ENCODE data around the gene BPIFB1. TPM values are rescaled to one million over a fixed set of nuclear protein-coding genes. Genes with fewer than 3 reads are reported as not detected.

Gene BPIFB1, protein sequence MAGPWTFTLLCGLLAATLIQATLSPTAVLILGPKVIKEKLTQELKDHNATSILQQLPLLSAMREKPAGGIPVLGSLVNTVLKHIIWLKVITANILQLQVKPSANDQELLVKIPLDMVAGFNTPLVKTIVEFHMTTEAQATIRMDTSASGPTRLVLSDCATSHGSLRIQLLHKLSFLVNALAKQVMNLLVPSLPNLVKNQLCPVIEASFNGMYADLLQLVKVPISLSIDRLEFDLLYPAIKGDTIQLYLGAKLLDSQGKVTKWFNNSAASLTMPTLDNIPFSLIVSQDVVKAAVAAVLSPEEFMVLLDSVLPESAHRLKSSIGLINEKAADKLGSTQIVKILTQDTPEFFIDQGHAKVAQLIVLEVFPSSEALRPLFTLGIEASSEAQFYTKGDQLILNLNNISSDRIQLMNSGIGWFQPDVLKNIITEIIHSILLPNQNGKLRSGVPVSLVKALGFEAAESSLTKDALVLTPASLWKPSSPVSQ
- 0.07 TPM in 1 of 2 replicates, not detected in the other for total RNA-seq

DNA sequence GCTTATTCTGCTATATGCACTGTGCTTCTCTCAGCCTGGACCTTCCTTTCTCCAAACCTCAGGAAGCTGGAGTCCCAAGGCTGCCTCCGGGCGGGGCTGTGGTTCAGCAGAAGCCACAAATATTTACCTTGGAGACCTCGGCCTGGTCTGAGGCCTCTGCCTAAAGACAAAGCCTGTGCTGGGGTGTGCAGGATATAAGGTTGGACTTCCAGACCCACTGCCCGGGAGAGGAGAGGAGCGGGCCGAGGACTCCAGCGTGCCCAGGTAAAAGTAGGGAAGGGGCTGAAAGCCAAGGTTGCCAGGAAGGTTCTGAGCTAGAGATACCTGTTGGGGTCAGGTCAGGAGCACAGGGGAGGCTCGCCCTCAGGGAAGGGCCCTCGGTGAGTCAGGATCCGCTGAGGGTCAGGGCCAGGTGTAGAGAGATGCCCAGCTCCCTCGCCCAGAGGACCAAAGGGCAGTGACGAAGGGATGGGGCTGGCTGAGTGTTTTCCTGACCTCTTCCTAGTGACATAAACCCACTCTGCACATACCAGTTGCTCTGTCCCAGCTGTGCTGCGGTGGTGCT lies at the start of gene BPIFB1:
Gene BPIFB1 (plus strand): TSS at position 224 of the 565 bp plus-strand sequence. CDS start 2,860 bp downstream, outside the sequence.

GRCh38 chr20:33235696-33236095 lies 47.3 kb upstream of the BPIFB1 start, which contains the start of gene BPIFA1:
Gene BPIFA1 (plus strand): TSS chr20:33235996. CDS start chr20:33237712, 1,716 bp downstream.

Other genes with a start within 250 kb of the BPIFB1 start
- not detected in 2 replicates for gene BPIFB3, start 229.3 kb upstream of the BPIFB1 start, total RNA-seq
- gene BPIFB4, start 203.6 kb upstream of the BPIFB1 start, total RNA-seq = not detected in 2 replicates
- not detected in 2 replicates for gene BPIFA2, start 115.1 kb upstream of the BPIFB1 start, total RNA-seq
- not detected in 2 replicates for gene BPIFA3, start 65.9 kb upstream of the BPIFB1 start, total RNA-seq
- gene BPIFA1, start 47.2 kb upstream of the BPIFB1 start, total RNA-seq = not detected in 2 replicates
- 15.4 and 16.4 TPM in 2 replicates for gene CDK5RAP1, start 118.3 kb downstream of the BPIFB1 start, total RNA-seq
- 27.1 and 31.1 TPM in 2 replicates for gene SNTA1, start 160.5 kb downstream of the BPIFB1 start, total RNA-seq
- gene CBFA2T2, start 206.9 kb downstream of the BPIFB1 start, total RNA-seq = 7.4 and 8.2 TPM in 2 replicates

All from smooth muscle cell of the pulmonary artery (primary cell).